Measurements from ENCODE around the gene CREBRF.

Gene CREBRF

GRCh38 chr5:173180331-173180730 lies 124.2 kb downstream of the CREBRF start:
- no peak overlapping the region for H3K27ac ChIP-seq
- no peak for TF ChIP-seq CTCF (conservative IDR thresholded peaks at IDR 0.05)

DNA sequence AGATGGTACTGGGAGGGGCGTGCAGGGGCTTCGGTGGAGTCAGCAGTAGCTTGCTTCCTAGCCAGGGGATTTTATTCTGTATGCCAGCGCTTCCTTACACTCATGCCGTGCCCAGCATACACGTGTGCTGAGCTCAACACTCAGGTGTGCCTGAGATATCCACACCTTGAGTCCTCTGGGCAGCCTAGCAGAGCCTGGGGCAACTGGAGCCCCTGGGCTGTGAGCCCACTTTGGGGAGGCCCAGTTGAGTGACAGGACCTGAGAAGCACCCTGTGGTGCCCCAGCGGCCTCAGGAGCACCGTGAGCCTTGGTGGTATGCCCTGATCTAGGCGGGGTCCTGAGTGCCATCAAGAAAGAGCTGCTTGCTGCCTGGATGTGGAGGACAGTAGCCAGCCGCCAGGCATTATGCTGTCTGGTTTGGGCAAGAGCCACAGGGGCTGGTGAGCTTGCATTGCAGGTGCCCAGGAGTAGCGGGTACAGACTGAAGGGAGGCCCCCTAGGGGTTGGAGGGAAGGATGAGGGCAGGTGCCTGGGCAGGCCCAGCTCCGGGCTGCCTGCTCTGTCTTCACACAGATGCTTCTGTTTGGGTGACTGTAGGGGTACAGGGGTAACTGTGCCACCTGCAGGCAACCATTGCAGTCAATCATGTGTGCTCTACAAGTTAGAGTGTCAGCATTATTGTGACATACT lies 131.0 kb downstream of the CREBRF start:
- no peak overlapping the region for H3K27ac ChIP-seq
- TF ChIP-seq CTCF (conservative IDR thresholded peaks at IDR 0.05) = peak; percentile 20; the same call in 1 of the 2 replicates

DNA sequence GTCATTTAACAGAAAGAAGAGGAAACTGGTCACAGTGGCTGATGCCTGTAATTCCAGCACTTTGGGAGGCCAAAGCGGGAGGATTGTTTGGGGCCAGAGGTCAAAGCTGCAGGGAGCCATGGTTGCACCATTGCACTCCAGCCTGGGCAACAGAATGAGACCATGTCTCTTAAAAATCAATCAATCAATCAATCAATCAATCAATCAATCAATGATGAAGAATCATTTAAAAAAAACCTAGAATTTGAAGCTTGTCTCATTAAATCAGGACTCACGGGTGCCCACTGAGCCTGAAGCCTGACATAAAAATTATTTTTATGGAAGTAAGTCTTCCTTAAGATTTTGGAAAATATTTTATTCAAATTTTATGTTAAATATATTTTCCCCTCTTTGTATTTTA lies 132.1 kb downstream of the CREBRF start:
- no peak overlapping the region for H3K27ac ChIP-seq
- no peak for TF ChIP-seq CTCF (conservative IDR thresholded peaks at IDR 0.05)

All from VCaP (cell line).